OCI-LY1 (cell line): ENCODE measurements around the gene SLC30A5.
"Not testable (repeated sequence)": the region's sequence is repeated elsewhere in the genome, so short reads cannot be mapped to it uniquely, and the experiment has no call there.

ENCODE experiments used
- H2AFZ ChIP-seq: fragments of 200-600 bp; sonication (generic), shearing (Covaris generic); 2 replicates; pipeline ENCODE4 v1.6.0; 2014; ENCODE audit warnings: antibody characterized with exemption, mild to moderate bottlenecking, low read length
- H3F3A ChIP-seq: fragments of 200-600 bp; sonication (generic), shearing (Covaris generic); 2 replicates; pipeline ENCODE4 v1.6.0; 2014; ENCODE audit warnings: mild to moderate bottlenecking, antibody characterized with exemption, low read length, moderate library complexity; ENCODE audit not compliant: insufficient read depth
- H3K27ac ChIP-seq: fragments of 200-600 bp; sonication (generic); 2 replicates; pipeline ENCODE4 v1.5.1; 2014; ENCODE audit warnings: low read length, mixed run types, mild to moderate bottlenecking, low read depth; ENCODE audit not compliant: poor library complexity, severe bottlenecking
- H3K27me3 ChIP-seq: fragments of 200-600 bp; sonication (generic); 2 replicates; pipeline ENCODE4 v1.6.0; 2014; ENCODE audit warnings: antibody characterized with exemption, mild to moderate bottlenecking, low read length, moderate library complexity; ENCODE audit not compliant: insufficient read depth
- H3K36me3 ChIP-seq: fragments of 200-600 bp; sonication (generic); 2 replicates; pipeline ENCODE4 v1.6.1; 2014; ENCODE audit warnings: mild to moderate bottlenecking, antibody characterized with exemption, low read length, moderate library complexity, mixed read lengths; ENCODE audit not compliant: insufficient read depth
- H3K4me1 ChIP-seq: fragments of 200-600 bp; sonication (generic); 2 replicates; pipeline ENCODE4 v1.5.1; 2014; ENCODE audit warnings: mild to moderate bottlenecking, low read length, moderate library complexity; ENCODE audit not compliant: insufficient read depth, severe bottlenecking
- H3K4me2 ChIP-seq: fragments of 200-600 bp; sonication (generic), shearing (Covaris generic); 2 replicates; pipeline ENCODE4 v1.6.1; 2014; ENCODE audit warnings: low read length
- H3K4me3 ChIP-seq: fragments of 200-600 bp; sonication (generic); 2 replicates; pipeline ENCODE4 v1.5.1; 2014; ENCODE audit warnings: low read length, low read depth, mild to moderate bottlenecking, mixed read lengths; ENCODE audit not compliant: poor library complexity, severe bottlenecking
- H3K79me2 ChIP-seq: fragments of 200-600 bp; shearing (Covaris generic); 2 replicates; pipeline ENCODE4 v1.6.1; 2016; ENCODE audit warnings: mixed run types, low read length, mixed read lengths; ENCODE audit not compliant: insufficient read depth
- H3K9ac ChIP-seq: fragments of 200-600 bp; sonication (generic), shearing (Covaris generic); 2 replicates; pipeline ENCODE4 v1.6.1; 2014; ENCODE audit warnings: mild to moderate bottlenecking, low read length, mixed read lengths
- H3K9me2 ChIP-seq: fragments of 200-600 bp; sonication (generic), shearing (Covaris generic); 2 replicates; pipeline ENCODE4 v1.6.1; 2014; ENCODE audit warnings: low read depth, mild to moderate bottlenecking, low read length, mixed read lengths
- H3K9me3 ChIP-seq: fragments of 200-600 bp; shearing (Covaris generic); 2 replicates; pipeline ENCODE4 v1.6.1; 2014; ENCODE audit warnings: low read length, mixed read lengths
- H4K20me1 ChIP-seq: fragments of 200-600 bp; sonication (generic), shearing (Covaris generic); 2 replicates; pipeline ENCODE4 v1.6.0; 2016; ENCODE audit warnings: mild to moderate bottlenecking, low read length; ENCODE audit not compliant: insufficient read depth
- EZH2 ChIP-seq: fragments of 200-600 bp; sonication (generic), shearing (Covaris generic); IDR thresholded peaks from 2 replicates; pipeline ENCODE4 v1.8.0; 2017; ENCODE audit warnings: borderline replicate concordance, mixed run types, mild to moderate bottlenecking, antibody characterized with exemption, low read length, moderate library complexity, mixed read lengths
- TF ChIP-seq, protein P1 (sequence below): fragments of 200-600 bp; sonication (generic), shearing (Covaris generic); IDR thresholded peaks from 2 replicates; pipeline ENCODE4 v1.5.1; 2017; ENCODE audit warnings: mild to moderate bottlenecking, antibody characterized with exemption, low read length, moderate library complexity, mixed read lengths

The SLC30A5 gene

DNA sequence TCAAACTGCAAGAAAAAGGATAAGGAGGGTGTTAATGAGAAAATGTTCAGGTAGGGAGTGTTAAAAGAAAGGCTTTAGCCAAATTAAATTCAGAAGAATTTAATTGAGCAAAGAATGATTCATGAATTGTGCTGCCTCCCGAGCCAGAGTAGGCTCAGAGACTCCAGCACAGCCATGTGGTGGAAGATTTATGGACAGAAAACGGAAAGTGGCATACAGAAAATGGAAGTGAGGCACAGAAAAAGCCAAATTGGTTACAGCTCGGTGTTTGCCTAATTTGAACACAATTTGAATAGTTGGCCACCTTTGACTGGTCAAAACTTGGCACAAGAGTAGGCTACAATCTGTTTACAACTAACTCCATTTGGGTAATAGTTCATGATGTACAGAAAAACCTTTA lies 9.6 kb upstream of the SLC30A5 start:
- no peaks in the 10 kb centered on the region for H3F3A ChIP-seq
- H3K36me3 ChIP-seq = no peaks in the 10 kb centered on the region
- H3K79me2 ChIP-seq = no peaks in the 10 kb centered on the region
- TF ChIP-seq, protein P1, sequence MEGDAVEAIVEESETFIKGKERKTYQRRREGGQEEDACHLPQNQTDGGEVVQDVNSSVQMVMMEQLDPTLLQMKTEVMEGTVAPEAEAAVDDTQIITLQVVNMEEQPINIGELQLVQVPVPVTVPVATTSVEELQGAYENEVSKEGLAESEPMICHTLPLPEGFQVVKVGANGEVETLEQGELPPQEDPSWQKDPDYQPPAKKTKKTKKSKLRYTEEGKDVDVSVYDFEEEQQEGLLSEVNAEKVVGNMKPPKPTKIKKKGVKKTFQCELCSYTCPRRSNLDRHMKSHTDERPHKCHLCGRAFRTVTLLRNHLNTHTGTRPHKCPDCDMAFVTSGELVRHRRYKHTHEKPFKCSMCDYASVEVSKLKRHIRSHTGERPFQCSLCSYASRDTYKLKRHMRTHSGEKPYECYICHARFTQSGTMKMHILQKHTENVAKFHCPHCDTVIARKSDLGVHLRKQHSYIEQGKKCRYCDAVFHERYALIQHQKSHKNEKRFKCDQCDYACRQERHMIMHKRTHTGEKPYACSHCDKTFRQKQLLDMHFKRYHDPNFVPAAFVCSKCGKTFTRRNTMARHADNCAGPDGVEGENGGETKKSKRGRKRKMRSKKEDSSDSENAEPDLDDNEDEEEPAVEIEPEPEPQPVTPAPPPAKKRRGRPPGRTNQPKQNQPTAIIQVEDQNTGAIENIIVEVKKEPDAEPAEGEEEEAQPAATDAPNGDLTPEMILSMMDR = no peak
- TF ChIP-seq EZH2 = no peak
- H3K27ac ChIP-seq = no peak overlapping the region
- no peaks in the 10 kb centered on the region for H3K27me3 ChIP-seq
- peaks cover 9% of the 10 kb centered on the region for H3K4me1 ChIP-seq
- no peak overlapping the region for H3K4me3 ChIP-seq
- no peaks in the 10 kb centered on the region for H4K20me1 ChIP-seq
- no peak overlapping the region; the same call in 1 of the 2 replicates for H2AFZ ChIP-seq
- no peaks in the 10 kb centered on the region for H3K9me3 ChIP-seq
- H3K9me2 ChIP-seq = no peaks in the 10 kb centered on the region
- no peak overlapping the region for H3K9ac ChIP-seq
- no peak overlapping the region for H3K4me2 ChIP-seq

DNA sequence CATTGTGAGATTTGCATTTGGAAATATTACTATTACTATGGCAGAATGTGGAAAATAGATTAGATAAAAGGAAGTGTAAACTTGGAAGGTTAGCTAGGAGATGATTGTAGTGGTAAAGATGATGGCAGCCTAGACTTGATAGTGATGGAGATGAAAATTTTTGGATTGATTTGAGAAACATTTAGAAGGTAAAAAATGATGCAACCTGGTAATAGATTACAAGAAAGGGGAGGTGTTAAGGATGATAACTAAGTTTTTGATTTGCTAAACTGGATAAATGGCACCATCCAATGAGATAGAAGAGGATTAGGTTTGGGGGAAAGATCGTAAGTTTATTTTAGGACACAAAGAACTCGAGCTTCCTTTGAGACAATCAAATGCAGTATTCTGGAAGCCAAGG lies 8.9 kb upstream of the SLC30A5 start:
- H3F3A ChIP-seq = no peaks in the 10 kb centered on the region
- no peaks in the 10 kb centered on the region for H3K27me3 ChIP-seq
- H3K9me2 ChIP-seq = no peaks in the 10 kb centered on the region
- peaks cover 9% of the 10 kb centered on the region for H3K4me1 ChIP-seq
- no peaks in the 10 kb centered on the region for H3K79me2 ChIP-seq
- no peak for TF ChIP-seq EZH2
- TF ChIP-seq, protein P1 = no peak
- no peaks in the 10 kb centered on the region for H4K20me1 ChIP-seq
- H2AFZ ChIP-seq = no peak overlapping the region; the same call in 1 of the 2 replicates
- H3K4me2 ChIP-seq = no peak overlapping the region
- H3K9ac ChIP-seq = no peak overlapping the region
- H3K9me3 ChIP-seq = no peaks in the 10 kb centered on the region
- no peaks in the 10 kb centered on the region for H3K36me3 ChIP-seq
- no peak overlapping the region for H3K27ac ChIP-seq
- no peak overlapping the region for H3K4me3 ChIP-seq

DNA sequence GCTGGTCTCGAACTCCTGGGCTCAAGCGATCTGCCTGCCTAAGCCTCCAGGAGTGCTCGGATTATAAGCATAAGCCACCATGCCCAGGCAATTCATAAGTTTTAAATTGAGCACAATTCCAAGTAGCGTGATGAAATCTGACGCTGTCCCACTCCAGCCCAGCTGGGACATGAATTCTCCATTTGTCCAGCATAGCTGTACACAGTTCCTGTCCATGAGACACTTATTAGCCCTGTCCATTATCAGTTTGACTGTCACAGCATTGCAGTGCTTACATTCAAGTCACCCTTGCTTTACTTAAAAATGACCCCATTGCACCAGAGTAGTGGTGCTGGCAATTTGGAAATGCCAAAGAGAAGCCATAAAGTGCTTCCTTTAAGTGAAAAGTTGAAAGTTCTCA lies 7.6 kb upstream of the SLC30A5 start:
- no peaks in the 10 kb centered on the region for H3K36me3 ChIP-seq
- H3K4me1 ChIP-seq = peaks cover 9% of the 10 kb centered on the region
- H3K9me3 ChIP-seq = no peaks in the 10 kb centered on the region
- no peaks in the 10 kb centered on the region for H3K27me3 ChIP-seq
- no peak overlapping the region for H2AFZ ChIP-seq
- no peak overlapping the region for H3K9ac ChIP-seq
- no peak overlapping the region for H3K27ac ChIP-seq
- H3F3A ChIP-seq = no peaks in the 10 kb centered on the region
- no peak overlapping the region for H3K4me2 ChIP-seq
- H3K79me2 ChIP-seq = no peaks in the 10 kb centered on the region
- no peak for TF ChIP-seq EZH2
- TF ChIP-seq, protein P1 = no peak
- H4K20me1 ChIP-seq = no peaks in the 10 kb centered on the region
- no peak overlapping the region for H3K4me3 ChIP-seq
- no peaks in the 10 kb centered on the region for H3K9me2 ChIP-seq

DNA sequence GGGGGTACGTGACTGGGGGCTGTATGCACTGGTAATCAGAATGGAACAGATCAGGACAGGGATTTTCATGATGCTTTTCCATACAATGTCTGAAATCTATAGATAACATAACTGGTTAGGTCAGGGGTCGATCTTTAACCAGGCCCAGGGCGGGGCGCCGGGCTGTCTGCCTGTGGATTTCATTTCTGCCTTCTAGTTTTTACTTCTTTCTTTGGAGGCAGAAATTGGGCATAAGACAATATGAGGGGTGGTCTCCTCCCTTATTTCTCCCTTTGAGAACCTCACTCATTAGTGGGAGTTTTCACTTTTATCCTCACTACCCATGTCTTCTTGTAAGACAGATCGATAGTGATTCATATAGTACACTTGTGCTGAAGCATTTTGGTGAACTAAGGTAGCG lies 5.8 kb upstream of the SLC30A5 start:
- not testable (repeated sequence) for H3K4me3 ChIP-seq, H2AFZ ChIP-seq, H3K9me2 ChIP-seq, H3K79me2 ChIP-seq, H3K9me3 ChIP-seq, H3K27me3 ChIP-seq, H3K27ac ChIP-seq, H3F3A ChIP-seq, H3K4me1 ChIP-seq, H3K4me2 ChIP-seq, H3K36me3 ChIP-seq, H3K9ac ChIP-seq, H4K20me1 ChIP-seq
